Left renal pelvis (tissue), 4 donors: ENCODE data around the gene PRTN3. TPM values are rescaled to one million over a fixed set of nuclear protein-coding genes. Genes with fewer than 3 reads are reported as not detected.

Experiments used
- DNase-seq, 4 donors: peaks; one replicate each; pipeline ENCODE4 v3.0.0-alpha.2; 2013; ENCODE audit warnings: low read depth in 4 of 4, low spot score in 3 of 4
- polyA plus RNA-seq, 4 donors: library from polyadenylated mRNA; unstranded; fragments of 120-200 nt; gene quantifications; one replicate each; pipeline ENCODE4 v1.2.1, GENCODE V29; 2013; ENCODE audit not compliant: insufficient read length in 4 of 4

Gene PRTN3
- polyA plus RNA-seq, 4 donors = 0.59 to 2.0 (median 1.0) TPM

GRCh38 chr19:892894-893689, 52.3 kb downstream of the PRTN3 start, which contains the start of the genes MED16 and RNU6-9:
TSS of gene MED16 (minus strand) at chr19:893187. CDS start at chr19:891131, 2,056 bp downstream.
TSS of gene RNU6-9 (plus strand) at chr19:893484.
- peak; percentile 87 to 91 (median 91) for DNase-seq

GRCh38 chr19:896434-896833, 55.6 kb downstream of the PRTN3 start:
- DNase-seq = no peak

- DNase-seq = no peak
Measured at GRCh38 chr19:896999-897398, 56.2 kb downstream of the PRTN3 start.

GRCh38 chr19:897442-898039, 56.7 kb downstream of the PRTN3 start:
- DNase-seq = no peak

Other genes with a start within 250 kb of the PRTN3 start
- gene POLRMT, start 207.5 kb upstream of the PRTN3 start, polyA plus RNA-seq = 10 to 100 TPM; 37.1 to 65.9 (median 53.1) TPM
- gene FGF22, start 201.1 kb upstream of the PRTN3 start, polyA plus RNA-seq = under 1 TPM; 0.11 to 0.55 (median 0.34) TPM
- gene RNF126, start 177.8 kb upstream of the PRTN3 start, polyA plus RNA-seq = 10 to 100 TPM; 19.4 to 37.5 (median 20.5) TPM
- gene FSTL3, start 164.6 kb upstream of the PRTN3 start, polyA plus RNA-seq = 10 to 100 TPM; 14.3 to 18.8 (median 17.7) TPM
- under 1 TPM in 3 of 4 donors, not detected in 1; 0.22 to 0.46 (median 0.23) TPM for gene PRSS57, start 145.5 kb upstream of the PRTN3 start, polyA plus RNA-seq
- 100 to 1,000 TPM in 1 of 4 donors, 10 to 100 TPM in 3; 63.6 to 111 (median 78.1) TPM for gene PALM, start 132.1 kb upstream of the PRTN3 start, polyA plus RNA-seq
- gene MISP, start 89.9 kb upstream of the PRTN3 start, polyA plus RNA-seq = 10 to 100 TPM in 1 of 4 donors, 1 to 10 TPM in 2, under 1 TPM in 1; 0.44 to 10.6 (median 6.8) TPM
- 100 to 1,000 TPM; 292 to 417 (median 389) TPM for gene PTBP1, start 43.5 kb upstream of the PRTN3 start, polyA plus RNA-seq
- 10 to 100 TPM; 10.3 to 18.9 (median 11.4) TPM for gene PLPPR3, start 19.0 kb upstream of the PRTN3 start, polyA plus RNA-seq
- 1 to 10 TPM in 2 of 4 donors, under 1 TPM in 2; 0.86 to 3.6 (median 1.1) TPM for gene AZU1, start 13.2 kb upstream of the PRTN3 start, polyA plus RNA-seq
- gene ELANE, start 11.3 kb downstream of the PRTN3 start, polyA plus RNA-seq = 1 to 10 TPM in 1 of 4 donors, under 1 TPM in 1, not detected in 2; 0.48 to 1.1 TPM
- 10 to 100 TPM in 1 of 4 donors, 1 to 10 TPM in 3; 2.3 to 12.9 (median 3.6) TPM for gene CFD, start 18.7 kb downstream of the PRTN3 start, polyA plus RNA-seq
- gene MED16, start 52.2 kb downstream of the PRTN3 start, polyA plus RNA-seq = 10 to 100 TPM; 46.5 to 86.8 (median 53.7) TPM
- gene RNU6-9, start 52.5 kb downstream of the PRTN3 start, polyA plus RNA-seq = not detected
- 10 to 100 TPM; 39.3 to 61.2 (median 47.8) TPM for gene R3HDM4, start 72.2 kb downstream of the PRTN3 start, polyA plus RNA-seq
- under 1 TPM; 0.20 to 0.98 (median 0.40) TPM for gene KISS1R, start 76.3 kb downstream of the PRTN3 start, polyA plus RNA-seq
- gene ARID3A, start 85.0 kb downstream of the PRTN3 start, polyA plus RNA-seq = 10 to 100 TPM; 13.2 to 35.9 (median 19.1) TPM
- gene WDR18, start 143.3 kb downstream of the PRTN3 start, polyA plus RNA-seq = 10 to 100 TPM; 24.4 to 55.7 (median 38.7) TPM
- 1 to 10 TPM in 1 of 4 donors, under 1 TPM in 3; 0.33 to 1.4 (median 0.69) TPM for gene GRIN3B, start 159.4 kb downstream of the PRTN3 start, polyA plus RNA-seq
- gene TMEM259, start 180.1 kb downstream of the PRTN3 start, polyA plus RNA-seq = 100 to 1,000 TPM in 1 of 4 donors, 10 to 100 TPM in 3; 88.4 to 138 (median 98.9) TPM
- not detected for gene RNU6-2, start 180.5 kb downstream of the PRTN3 start, polyA plus RNA-seq
- 100 to 1,000 TPM; 171 to 188 (median 182) TPM for gene CNN2, start 185.6 kb downstream of the PRTN3 start, polyA plus RNA-seq
- 10 to 100 TPM in 1 of 4 donors, 1 to 10 TPM in 3; 2.7 to 10.6 (median 7.7) TPM for gene ABCA7, start 199.1 kb downstream of the PRTN3 start, polyA plus RNA-seq
- gene ARHGAP45, start 226.2 kb downstream of the PRTN3 start, polyA plus RNA-seq = 10 to 100 TPM in 1 of 4 donors, 1 to 10 TPM in 3; 8.2 to 14.4 (median 8.9) TPM